ENCODE data around the gene WIPI1.

WIPI1 gene

GRCh38 chr17:68431661-68432071 lies 25.6 kb downstream of the WIPI1 start:
- peak; percentile 35 for DNase-seq
- Histone ChIP-seq H3K27me3 (replicated peaks) (no peaks in the 10 kb centered on the region), H3K4me3 (ENCODE audit: low read depth, low read length) (no peak overlapping the region), H3K27ac (no peak overlapping the region), H3K36me3 (replicated peaks) (peaks cover 84% of the 10 kb centered on the region)
- in situ Hi-C loops (cut with HindIII; ENCODE audit: low pct_ligation_motif_present, low sequenced_read_pairs), result no loop called here
- peak; percentile 56 for TF ChIP-seq CTCF (IDR thresholded peaks at IDR 0.05; ENCODE audit: low read depth, low read length, missing control alignments)

DNA sequence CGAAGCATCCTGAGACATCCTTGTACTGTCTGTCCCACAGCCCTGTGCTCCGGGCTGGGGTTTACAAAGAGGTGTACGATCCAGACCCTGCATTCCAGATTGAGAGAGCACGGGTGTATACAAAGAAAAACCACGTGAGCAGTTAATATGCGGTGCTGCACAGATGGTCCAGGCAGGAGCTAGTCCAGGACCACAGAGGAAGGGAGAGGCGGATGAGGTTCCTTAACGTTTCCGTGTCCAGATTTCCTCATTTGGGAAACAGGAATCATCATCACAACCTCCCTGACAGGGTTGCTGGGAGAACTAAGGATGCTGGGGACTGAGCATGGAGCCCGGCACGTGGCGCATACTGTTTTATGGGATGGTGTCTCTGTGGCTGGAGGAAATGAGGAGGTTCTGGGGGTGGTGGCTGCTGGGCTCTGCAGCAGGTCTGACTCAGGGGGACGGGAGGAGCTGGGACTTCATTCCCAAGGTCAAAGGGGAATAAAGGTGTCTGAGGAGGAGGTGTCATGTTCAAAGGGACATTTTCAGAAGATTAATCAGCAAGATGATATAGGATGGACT lies 26.2 kb downstream of the WIPI1 start:
- H3K4me3 ChIP-seq (ENCODE audit: low read depth, low read length), result no peak overlapping the region
- DNase-seq, result no peak
- H3K27ac ChIP-seq, result no peak overlapping the region
- H3K36me3 ChIP-seq (replicated peaks), result peaks cover 83% of the 10 kb centered on the region
- TF ChIP-seq CTCF (IDR thresholded peaks at IDR 0.05; ENCODE audit: low read depth, low read length, missing control alignments), result no peak
- H3K27me3 ChIP-seq (replicated peaks), result no peaks in the 10 kb centered on the region
- in situ Hi-C loops (cut with HindIII; ENCODE audit: low pct_ligation_motif_present, low sequenced_read_pairs), result no loop called here

- Histone ChIP-seq H3K4me3 (ENCODE audit: low read depth, low read length) (no peak overlapping the region), H3K36me3 (replicated peaks) (peaks cover 82% of the 10 kb centered on the region), H3K27ac (no peak overlapping the region), H3K27me3 (replicated peaks) (no peaks in the 10 kb centered on the region)
- DNase-seq, result no peak
- TF ChIP-seq CTCF (IDR thresholded peaks at IDR 0.05; ENCODE audit: low read depth, low read length, missing control alignments), result no peak
- in situ Hi-C loops (cut with HindIII; ENCODE audit: low pct_ligation_motif_present, low sequenced_read_pairs), result no loop called here
These were observed 27.4 kb downstream of the WIPI1 start for GRCh38 chr17:68429881-68430280.

- Histone ChIP-seq H3K27ac (no peak overlapping the region), H3K27me3 (replicated peaks) (no peaks in the 10 kb centered on the region), H3K36me3 (replicated peaks) (peaks cover 76% of the 10 kb centered on the region), H3K4me3 (ENCODE audit: low read depth, low read length) (no peak overlapping the region)
- in situ Hi-C loops (cut with HindIII; ENCODE audit: low pct_ligation_motif_present, low sequenced_read_pairs), result no loop called here
- no peak for DNase-seq
- TF ChIP-seq CTCF (IDR thresholded peaks at IDR 0.05; ENCODE audit: low read depth, low read length, missing control alignments), result no peak
These were observed 28.7 kb downstream of the WIPI1 start for GRCh38 chr17:68428498-68429172.

GRCh38 chr17:68427575-68427974 lies 29.7 kb downstream of the WIPI1 start:
- no peak overlapping the region for H3K27ac ChIP-seq
- peaks cover 67% of the 10 kb centered on the region for H3K36me3 ChIP-seq (replicated peaks)
- DNase-seq, result no peak
- in situ Hi-C loops (cut with HindIII; ENCODE audit: low pct_ligation_motif_present, low sequenced_read_pairs), result no loop called here
- no peaks in the 10 kb centered on the region for H3K27me3 ChIP-seq (replicated peaks)
- TF ChIP-seq CTCF (IDR thresholded peaks at IDR 0.05; ENCODE audit: low read depth, low read length, missing control alignments), result no peak
- no peak overlapping the region for H3K4me3 ChIP-seq (ENCODE audit: low read depth, low read length)

DNA sequence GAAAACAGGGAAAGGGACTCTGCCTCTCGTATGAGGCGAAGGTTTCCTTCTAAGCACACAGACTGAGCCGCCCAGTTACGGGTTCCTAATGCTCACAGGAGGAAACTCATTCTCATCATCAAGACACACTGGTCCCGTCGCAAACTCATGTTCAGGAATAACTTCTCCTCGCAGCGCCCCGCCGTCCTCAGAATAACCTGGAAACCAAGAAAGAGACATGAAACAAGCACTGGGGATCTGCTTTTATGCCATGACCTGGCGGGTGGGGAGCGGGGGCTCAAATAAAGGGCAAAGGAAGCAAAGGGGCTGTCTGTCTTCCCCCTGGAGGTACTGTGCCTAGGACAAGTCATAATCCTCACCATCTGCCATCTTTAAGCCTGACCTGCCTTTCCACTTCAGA lies 31.3 kb downstream of the WIPI1 start:
- Histone ChIP-seq H3K36me3 (replicated peaks) (peaks cover 51% of the 10 kb centered on the region), H3K27ac (no peak overlapping the region), H3K27me3 (replicated peaks) (no peaks in the 10 kb centered on the region), H3K4me3 (ENCODE audit: low read depth, low read length) (no peak overlapping the region)
- TF ChIP-seq CTCF (IDR thresholded peaks at IDR 0.05; ENCODE audit: low read depth, low read length, missing control alignments), result no peak
- in situ Hi-C loops (cut with HindIII; ENCODE audit: low pct_ligation_motif_present, low sequenced_read_pairs), result no loop called here
- no peak for DNase-seq

Measured in brain microvascular endothelial cell (primary cell).